CD4-positive, alpha-beta T cell treated with Interleukin-17A for 4 hours (primary cell): ENCODE results near the gene ADAMTSL3.
A peak's percentile ranks its signal among the peaks of the same experiment; 100 is the strongest.
"Not testable (repeated sequence)": the region's sequence is repeated elsewhere in the genome, so short reads cannot be mapped to it uniquely, and the experiment has no call there.

Experiments used
- DNase-seq: peaks from one replicate; pipeline ENCODE4 v3.0.0-alpha.2; 2020; ENCODE audit warnings: mixed read lengths

ADAMTSL3 gene

GRCh38 chr15:84051146-84051545, 397.2 kb downstream of the ADAMTSL3 start:
- DNase-seq, result not testable (repeated sequence)

- not testable (repeated sequence) for DNase-seq
These were observed 400.6 kb downstream of the ADAMTSL3 start for GRCh38 chr15:84054544-84054943.

GRCh38 chr15:84057714-84058331, 403.9 kb downstream of the ADAMTSL3 start:
- no peak for DNase-seq

GRCh38 chr15:84063674-84064073, 409.8 kb downstream of the ADAMTSL3 start:
- not testable (repeated sequence) for DNase-seq

- not testable (repeated sequence) for DNase-seq
These were observed 414.8 kb downstream of the ADAMTSL3 start for GRCh38 chr15:84068674-84069073.

- DNase-seq, result not testable (repeated sequence)
These were observed 424.1 kb downstream of the ADAMTSL3 start for GRCh38 chr15:84078038-84078437.

- DNase-seq, result not testable (repeated sequence)
These were observed 425.5 kb downstream of the ADAMTSL3 start for GRCh38 chr15:84079325-84079884.

GRCh38 chr15:84079885-84080777, 426.2 kb downstream of the ADAMTSL3 start:
- peak; percentile 27 for DNase-seq

GRCh38 chr15:84080778-84081084, 426.8 kb downstream of the ADAMTSL3 start:
- not testable (repeated sequence) for DNase-seq

- no peak for DNase-seq
These were observed 427.7 kb downstream of the ADAMTSL3 start for GRCh38 chr15:84081391-84082168.

GRCh38 chr15:84082739-84083138, 428.8 kb downstream of the ADAMTSL3 start:
- no peak for DNase-seq

- not testable (repeated sequence) for DNase-seq
These were observed 432.1 kb downstream of the ADAMTSL3 start for GRCh38 chr15:84086071-84086470.
